ENCODE measurements around the gene FATE1. TPM values are rescaled to one million over a fixed set of nuclear protein-coding genes. Genes with fewer than 3 reads are reported as not detected.

The FATE1 gene
- total and polyA plus RNA-seq, 4 donors = not detected

GRCh38 chrX:151723156-151723760, 7.4 kb downstream of the FATE1 start:
- no peaks in the 10 kb centered on the region for H3K36me3 ChIP-seq (ENCODE audit: control insufficient read depth in 4 of 4, insufficient read depth in 3 of 4, low read depth in 1 of 4, low read length in 3 of 4)
- no peak overlapping the region for H3K27ac ChIP-seq (ENCODE audit: low read depth in 1 of 2, low read length in 2 of 2)
- 83% methylated on average over 7 of the region's 7 CpGs for WGBS
- TF ChIP-seq FOXA2 (IDR thresholded peaks at IDR 0.05) = no peak
- TF ChIP-seq SP1 (IDR thresholded peaks at IDR 0.05) = no peak
- TF ChIP-seq, protein P1, sequence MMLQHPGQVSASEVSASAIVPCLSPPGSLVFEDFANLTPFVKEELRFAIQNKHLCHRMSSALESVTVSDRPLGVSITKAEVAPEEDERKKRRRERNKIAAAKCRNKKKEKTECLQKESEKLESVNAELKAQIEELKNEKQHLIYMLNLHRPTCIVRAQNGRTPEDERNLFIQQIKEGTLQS (IDR thresholded peaks at IDR 0.05) = no peak
- TF ChIP-seq EGR1 (IDR thresholded peaks at IDR 0.05; ENCODE audit: low read depth in 2 of 2) = no peak
- no peak for TF ChIP-seq GABPA (IDR thresholded peaks at IDR 0.05 in 1 of 2, conservative IDR thresholded peaks at IDR 0.05 in 1 of 2)
- no peak for TF ChIP-seq YY1 (IDR thresholded peaks at IDR 0.05)
- TF ChIP-seq, protein P2, sequence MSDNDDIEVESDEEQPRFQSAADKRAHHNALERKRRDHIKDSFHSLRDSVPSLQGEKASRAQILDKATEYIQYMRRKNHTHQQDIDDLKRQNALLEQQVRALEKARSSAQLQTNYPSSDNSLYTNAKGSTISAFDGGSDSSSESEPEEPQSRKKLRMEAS (IDR thresholded peaks at IDR 0.05) = no peak
- no peak for TF ChIP-seq HNF4A (conservative IDR thresholded peaks at IDR 0.05)
- TF ChIP-seq HNF4G (IDR thresholded peaks at IDR 0.05) = no peak
- TF ChIP-seq, protein P3, sequence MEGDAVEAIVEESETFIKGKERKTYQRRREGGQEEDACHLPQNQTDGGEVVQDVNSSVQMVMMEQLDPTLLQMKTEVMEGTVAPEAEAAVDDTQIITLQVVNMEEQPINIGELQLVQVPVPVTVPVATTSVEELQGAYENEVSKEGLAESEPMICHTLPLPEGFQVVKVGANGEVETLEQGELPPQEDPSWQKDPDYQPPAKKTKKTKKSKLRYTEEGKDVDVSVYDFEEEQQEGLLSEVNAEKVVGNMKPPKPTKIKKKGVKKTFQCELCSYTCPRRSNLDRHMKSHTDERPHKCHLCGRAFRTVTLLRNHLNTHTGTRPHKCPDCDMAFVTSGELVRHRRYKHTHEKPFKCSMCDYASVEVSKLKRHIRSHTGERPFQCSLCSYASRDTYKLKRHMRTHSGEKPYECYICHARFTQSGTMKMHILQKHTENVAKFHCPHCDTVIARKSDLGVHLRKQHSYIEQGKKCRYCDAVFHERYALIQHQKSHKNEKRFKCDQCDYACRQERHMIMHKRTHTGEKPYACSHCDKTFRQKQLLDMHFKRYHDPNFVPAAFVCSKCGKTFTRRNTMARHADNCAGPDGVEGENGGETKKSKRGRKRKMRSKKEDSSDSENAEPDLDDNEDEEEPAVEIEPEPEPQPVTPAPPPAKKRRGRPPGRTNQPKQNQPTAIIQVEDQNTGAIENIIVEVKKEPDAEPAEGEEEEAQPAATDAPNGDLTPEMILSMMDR (IDR thresholded peaks at IDR 0.05; ENCODE audit: low read depth, low read length, missing input control) = no peak
- no peak for TF ChIP-seq REST (IDR thresholded peaks at IDR 0.05)
- no peak for TF ChIP-seq TAF1 (conservative IDR thresholded peaks at IDR 0.05)
- no peak for TF ChIP-seq NR2F2 (IDR thresholded peaks at IDR 0.05)
- no peak for TF ChIP-seq RXRA (IDR thresholded peaks at IDR 0.05)
- no peak for TF ChIP-seq FOXA1 (IDR thresholded peaks at IDR 0.05)
- no peak for TF ChIP-seq RAD21 (IDR thresholded peaks at IDR 0.05)
- no peak for TF ChIP-seq JUND (IDR thresholded peaks at IDR 0.05)
- TF ChIP-seq, protein P4, sequence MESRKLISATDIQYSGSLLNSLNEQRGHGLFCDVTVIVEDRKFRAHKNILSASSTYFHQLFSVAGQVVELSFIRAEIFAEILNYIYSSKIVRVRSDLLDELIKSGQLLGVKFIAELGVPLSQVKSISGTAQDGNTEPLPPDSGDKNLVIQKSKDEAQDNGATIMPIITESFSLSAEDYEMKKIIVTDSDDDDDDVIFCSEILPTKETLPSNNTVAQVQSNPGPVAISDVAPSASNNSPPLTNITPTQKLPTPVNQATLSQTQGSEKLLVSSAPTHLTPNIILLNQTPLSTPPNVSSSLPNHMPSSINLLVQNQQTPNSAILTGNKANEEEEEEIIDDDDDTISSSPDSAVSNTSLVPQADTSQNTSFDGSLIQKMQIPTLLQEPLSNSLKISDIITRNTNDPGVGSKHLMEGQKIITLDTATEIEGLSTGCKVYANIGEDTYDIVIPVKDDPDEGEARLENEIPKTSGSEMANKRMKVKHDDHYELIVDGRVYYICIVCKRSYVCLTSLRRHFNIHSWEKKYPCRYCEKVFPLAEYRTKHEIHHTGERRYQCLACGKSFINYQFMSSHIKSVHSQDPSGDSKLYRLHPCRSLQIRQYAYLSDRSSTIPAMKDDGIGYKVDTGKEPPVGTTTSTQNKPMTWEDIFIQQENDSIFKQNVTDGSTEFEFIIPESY (IDR thresholded peaks at IDR 0.05) = no peak
- peaks cover 0 to 12% (median 3%) of the 10 kb centered on the region in 4 donors for H3K4me1 ChIP-seq (ENCODE audit: control insufficient read depth in 4 of 4, insufficient read depth in 4 of 4, low read length in 3 of 4)
- no peak overlapping the region for H3K4me3 ChIP-seq (ENCODE audit: low read depth in 1 of 3, low read length in 3 of 3)
- no peaks in the 10 kb centered on the region for H3K27me3 ChIP-seq (ENCODE audit: control insufficient read depth in 4 of 4, insufficient read depth in 4 of 4, low read length in 3 of 4)
- no peaks in the 10 kb centered on the region for H3K9me3 ChIP-seq (ENCODE audit: control insufficient read depth in 4 of 4, low read length in 3 of 4)
- DNase-seq (ENCODE audit: low spot score) = no peak
- H3K9ac ChIP-seq (ENCODE audit: low read depth in 1 of 2, low read length in 2 of 2) = no peak overlapping the region

All from liver (tissue), 9 donors.